Activated CD8-positive, alpha-beta memory T cell treated with anti-CD3 and anti-CD28 coated beads, Interleukin-2, amount 50 U/mL, for 1 hour (primary cell): ENCODE data around the gene EFNA5.

ENCODE experiments used
- DNase-seq: peaks from one replicate; pipeline ENCODE4 v3.0.0-alpha.2; 2020; ENCODE audit errors: extremely low read depth

The EFNA5 gene

DNA sequence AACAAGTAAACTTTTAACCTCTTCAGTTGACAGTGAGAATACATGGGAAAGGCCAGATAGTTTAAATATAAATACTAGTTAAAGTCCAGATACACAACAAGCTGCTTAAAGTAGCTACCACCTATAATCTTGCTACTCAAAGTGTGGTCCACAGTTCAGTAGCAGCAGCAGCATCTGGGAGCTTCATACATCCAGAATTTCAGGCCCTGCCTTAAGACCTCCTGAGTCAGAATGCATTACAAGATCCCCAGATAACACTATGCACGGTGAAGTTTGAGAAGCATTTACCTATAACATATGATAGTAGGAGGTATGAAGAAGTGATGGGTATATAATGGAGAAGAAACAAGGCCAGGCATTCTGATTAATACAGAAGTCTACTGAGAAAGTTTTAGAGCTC, 244.5 kb downstream of the EFNA5 start:
- no peak for DNase-seq

GRCh38 chr5:107425541-107426031, 245.2 kb downstream of the EFNA5 start:
- DNase-seq, result no peak

DNA sequence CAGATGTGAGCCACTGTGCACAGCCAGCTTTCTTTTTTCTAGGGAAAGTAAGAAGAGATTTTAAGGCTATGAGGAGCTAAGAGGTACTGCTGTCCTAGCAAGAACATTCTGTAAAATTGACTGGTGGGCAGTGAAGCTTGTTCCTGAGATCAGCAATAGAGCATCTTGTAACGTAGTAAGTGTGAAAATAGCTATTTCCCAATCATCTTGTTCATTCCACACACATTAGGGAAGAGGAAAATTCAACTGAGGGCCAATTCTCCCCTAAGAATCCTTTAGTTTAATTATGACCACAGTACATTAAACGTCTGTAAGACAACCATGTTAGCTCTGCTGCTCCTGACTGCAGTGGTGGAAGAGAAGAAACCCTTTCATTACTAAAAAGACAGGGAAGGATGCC, 246.2 kb downstream of the EFNA5 start:
- DNase-seq, result no peak

GRCh38 chr5:107422494-107422893, 248.2 kb downstream of the EFNA5 start:
- no peak for DNase-seq

DNA sequence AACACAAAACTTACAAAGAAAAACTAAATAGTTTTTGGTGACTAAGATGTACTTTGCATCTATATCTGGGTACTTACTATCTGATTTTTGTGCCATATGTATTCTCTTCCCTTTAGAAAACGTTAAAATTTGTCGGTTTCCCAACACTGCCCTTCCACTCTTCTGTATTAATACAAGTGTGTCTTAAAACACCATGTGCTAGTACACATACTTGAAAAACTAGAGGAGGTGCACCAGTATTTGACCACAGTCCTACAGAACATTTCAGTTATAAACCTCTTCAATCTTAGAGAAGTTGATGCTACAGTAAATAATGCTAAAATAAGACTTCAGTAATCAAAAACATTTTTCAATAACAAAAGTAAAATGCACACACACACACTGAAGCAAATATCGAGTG, 251.2 kb downstream of the EFNA5 start:
- no peak for DNase-seq

DNA sequence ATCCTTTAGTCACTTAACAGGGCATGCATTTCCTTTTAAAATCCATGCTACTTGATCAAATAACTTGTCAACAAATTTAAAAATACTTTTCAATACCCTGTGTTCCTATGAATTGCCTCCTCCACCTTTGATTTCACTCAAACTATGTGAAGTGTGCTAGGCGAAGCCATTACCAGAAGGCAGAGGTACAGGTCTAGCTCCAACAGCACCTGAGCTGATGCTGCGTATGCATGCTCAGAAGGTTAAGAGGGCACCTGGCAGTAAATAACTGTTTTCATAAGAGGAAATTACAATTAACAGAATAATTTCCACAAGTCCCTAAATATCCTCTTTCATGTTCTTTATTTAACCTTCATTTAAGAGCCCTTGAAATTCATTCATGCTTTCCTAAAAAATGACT, 251.8 kb downstream of the EFNA5 start:
- DNase-seq, result no peak

DNA sequence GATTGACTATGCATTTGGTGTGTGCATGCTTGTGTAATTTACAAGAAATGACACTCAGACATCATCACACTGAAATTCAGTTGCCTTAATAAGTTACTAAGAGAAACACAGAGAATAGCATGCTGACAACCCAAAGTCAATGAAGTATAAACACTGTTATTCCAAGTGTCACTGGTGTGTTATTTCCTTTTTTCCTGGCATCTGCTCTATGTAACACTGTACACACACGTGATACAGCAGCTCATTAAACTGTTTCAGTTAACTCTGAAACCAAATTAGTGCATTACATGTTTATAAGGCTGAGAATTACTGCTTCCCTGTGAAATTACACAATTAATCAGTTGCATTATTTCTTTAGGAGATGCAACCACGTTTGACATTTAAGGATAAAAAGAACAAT, 252.7 kb downstream of the EFNA5 start:
- no peak for DNase-seq

GRCh38 chr5:107415762-107416161, 255.0 kb downstream of the EFNA5 start:
- DNase-seq, result no peak

DNA sequence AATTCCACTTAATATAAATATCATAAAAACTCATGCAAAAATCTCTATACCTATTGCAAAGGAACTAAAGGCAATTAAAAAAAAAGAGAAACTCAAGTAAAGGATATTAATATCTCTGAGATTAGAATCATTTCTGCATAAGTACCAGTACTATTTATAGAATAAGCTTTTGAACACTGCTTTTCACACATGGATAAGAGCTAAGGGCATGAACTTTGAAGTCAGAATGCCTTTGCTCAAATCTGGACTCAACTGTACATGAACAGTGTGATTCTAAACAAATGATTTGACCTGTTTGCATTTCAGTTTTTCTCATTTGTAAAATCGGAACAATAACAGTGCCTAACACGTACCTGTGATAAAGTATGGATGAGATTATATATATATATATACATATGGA, 255.9 kb downstream of the EFNA5 start:
- no peak for DNase-seq

DNA sequence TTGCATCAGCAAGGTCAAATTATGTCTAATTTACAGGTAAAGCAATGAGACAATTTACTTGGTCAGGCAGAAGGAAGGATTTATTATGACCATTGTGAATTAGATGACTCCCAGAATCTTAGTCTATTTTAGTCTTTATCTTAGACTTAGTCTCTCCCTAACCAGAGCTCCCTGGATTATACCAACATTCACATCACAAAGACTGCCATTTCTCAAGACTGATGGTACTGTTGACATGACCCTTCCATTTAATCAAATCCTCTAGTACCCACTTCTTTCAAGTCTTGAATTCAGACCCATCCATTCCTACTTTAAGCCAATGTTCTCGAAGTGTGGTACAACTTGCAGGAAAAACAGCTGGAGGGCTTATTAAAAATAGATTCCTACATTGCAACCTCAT, 257.0 kb downstream of the EFNA5 start:
- DNase-seq, result no peak

DNA sequence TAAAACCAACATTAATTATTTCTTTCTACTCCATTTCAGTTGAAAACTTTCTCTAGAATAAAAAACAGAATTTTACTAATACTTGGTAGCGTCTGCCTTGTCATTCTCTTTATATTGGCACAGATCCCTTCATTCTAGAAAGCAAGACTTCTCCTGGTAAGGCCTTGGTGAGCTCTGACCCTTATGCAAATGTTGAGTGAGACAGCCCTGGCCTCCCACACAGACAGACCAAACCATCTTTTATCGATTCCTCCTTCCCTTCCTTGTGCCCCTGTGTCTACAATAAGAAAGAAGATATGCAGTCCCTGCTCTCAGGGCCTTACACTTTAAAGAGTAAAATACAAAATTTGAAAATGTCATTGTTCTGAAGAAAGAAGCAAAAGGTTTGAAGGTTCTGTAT, 262.2 kb downstream of the EFNA5 start:
- no peak for DNase-seq

DNA sequence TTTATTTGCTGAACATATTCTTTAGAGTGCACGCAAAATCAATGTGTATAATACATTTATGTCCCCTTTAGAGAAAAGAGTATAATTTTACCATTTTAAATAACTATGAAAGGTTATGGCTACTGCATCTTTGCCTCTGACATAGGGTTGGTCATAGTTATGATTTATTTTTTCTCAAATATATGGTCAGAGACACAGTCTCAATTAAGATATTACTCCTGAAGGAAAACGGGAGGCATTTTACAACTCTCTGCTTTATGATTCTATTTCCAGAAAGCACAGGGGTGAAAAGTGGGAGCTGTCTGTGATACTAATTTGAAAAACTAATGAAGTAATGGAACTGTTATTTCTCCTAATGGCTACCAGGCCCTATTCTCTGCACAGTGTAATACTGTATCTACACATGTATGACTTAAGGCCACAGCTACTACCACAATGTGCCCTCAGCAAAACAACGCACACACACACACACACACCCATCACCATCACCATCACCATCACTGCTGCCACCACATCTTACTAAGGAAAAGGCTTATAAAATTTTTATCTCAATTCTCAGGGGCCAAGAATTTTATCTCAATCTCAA, 262.9 kb downstream of the EFNA5 start:
- no peak for DNase-seq

DNA sequence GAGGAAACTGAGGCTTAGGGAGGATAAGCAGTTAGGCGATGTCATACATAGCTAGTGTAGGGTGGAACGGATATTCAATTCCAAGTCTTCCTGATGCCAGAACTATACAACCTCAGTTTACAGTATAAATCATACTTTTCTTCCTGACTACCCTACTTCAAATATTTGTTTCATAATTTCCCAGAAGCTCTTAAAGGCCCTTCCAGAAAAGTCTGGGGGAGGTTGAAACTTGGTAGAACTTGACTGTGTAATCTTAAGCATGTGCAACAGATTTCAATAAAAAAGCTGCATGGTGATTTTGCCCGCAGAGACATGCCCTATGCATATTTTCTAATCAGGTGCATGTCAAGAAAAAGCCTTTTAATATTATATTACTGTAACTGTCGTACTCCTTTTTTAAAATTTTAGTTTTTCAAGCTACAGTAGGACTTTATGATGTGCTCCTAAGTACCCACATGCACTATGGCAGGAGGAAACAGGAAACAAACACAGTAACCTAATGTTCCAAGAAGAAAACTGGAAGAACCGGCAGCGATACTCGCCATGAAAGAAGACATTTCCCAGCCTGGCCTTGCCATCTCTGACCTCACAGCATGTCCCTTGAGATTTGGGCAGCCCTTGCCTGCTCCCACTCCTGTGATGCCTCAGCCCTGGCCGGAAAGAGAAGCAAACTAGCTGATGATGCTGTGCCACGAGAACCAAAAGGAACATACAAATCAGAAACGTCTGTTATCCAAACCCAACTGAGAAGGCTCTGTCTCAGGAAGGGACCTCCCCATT, 266.0 kb downstream of the EFNA5 start:
- DNase-seq, result no peak

DNA sequence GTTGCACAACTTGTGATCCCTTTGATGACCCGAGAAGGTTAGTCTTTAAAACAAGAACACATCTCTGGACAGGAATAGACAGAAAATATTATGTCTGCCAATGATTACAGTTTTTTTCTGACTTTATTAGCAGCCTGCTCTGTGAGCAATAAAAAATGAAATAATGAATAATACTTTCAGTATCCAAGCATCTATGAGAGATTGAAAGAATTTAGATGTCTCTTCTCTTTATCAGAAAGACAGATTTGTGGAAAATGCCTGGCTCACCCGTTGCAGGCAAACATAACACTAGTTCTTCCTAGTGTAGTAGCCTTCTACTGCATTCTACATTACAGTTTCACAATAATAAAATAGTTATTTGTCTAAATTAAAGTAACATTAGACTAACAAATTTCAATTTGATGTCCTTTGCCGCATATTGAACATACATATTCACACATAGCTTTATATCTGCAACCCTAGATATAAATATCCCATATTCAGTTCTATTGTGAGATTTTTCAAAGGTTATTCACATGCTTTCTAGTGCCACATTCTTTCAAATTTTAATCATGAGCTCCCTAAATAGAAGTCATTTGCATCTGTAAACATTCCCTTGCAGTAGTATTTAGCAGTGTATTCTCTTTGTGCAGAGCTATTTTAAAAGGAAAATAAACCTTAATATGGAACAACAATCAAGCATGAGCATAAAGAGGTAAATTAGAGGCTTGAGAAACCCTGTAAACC, 267.3 kb downstream of the EFNA5 start:
- DNase-seq, result no peak

DNA sequence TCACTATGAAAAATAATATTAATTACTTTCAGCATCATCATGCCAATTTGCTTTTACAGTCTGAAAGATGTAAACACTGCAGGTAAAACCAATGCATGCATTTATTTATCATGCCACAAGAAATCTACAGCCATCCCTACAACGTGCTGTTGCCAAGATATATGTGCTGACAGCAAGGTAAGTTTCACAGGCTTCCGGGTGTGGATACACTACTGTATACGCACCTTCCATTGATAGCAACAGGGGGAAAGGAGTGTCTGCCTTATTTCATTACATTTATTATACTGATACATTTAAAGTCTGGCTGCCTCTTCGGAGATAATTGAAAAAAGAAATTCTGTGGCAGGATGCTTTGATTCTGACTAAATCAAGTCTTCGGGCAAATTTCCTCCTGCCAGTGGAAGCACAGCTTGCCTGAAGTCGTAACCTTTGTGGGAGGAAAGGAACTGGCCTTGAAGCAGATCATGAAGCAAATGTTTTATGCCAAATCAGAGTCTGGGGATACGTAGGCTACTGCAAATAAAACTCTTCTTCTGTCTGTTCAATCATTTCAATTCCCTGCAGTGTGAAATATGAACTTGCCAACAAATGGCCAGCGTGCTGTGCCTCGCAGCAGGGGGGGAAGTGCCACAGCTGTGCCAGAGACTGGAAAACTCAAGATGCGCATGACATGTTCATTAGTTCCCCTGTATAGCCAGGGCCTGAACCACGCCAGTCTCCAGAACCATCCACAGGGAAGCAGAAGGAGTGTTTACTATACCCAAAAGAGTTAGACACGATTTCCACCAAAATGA, 268.1 kb downstream of the EFNA5 start:
- no peak for DNase-seq

- DNase-seq, result no peak
These were observed 269.1 kb downstream of the EFNA5 start for GRCh38 chr5:107401470-107402122.

DNA sequence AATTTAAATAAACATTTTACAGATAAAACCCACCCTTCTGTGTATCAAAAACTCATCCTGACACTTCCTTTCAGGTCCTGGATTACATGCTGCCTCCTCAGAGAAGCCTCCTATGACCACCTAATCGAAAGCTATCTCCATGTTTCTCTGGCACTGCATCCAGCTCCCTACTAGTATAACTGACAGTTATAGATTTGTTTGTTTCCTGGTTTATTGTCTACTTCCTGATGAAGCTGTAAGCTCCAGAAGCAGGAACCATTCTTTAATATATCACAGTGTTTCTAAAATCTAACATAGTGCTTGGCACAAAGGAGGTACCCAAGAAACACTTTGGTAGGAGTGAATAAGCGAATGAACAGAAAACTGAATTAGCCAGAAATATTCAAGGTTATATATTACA, 270.4 kb downstream of the EFNA5 start:
- no peak for DNase-seq

DNA sequence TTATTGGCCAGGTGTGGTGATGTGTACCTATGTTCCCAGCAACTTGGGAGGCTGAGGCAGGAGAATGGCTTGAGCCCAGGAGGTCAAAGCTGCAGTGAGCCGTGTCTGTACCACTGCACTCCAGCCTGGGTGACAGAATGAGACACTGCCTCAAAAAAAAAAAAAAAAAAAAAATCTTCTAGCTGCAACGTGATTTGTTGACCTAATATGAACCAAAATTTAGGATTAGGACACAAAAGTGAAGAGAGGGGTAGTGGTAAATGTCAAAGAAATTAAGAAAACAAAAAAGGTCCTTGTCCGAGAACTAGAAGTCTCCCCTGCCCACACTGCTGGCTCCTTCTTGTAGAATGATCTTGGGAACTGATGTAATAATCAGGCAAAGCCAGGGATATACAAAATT, 272.0 kb downstream of the EFNA5 start:
- DNase-seq, result no peak

DNA sequence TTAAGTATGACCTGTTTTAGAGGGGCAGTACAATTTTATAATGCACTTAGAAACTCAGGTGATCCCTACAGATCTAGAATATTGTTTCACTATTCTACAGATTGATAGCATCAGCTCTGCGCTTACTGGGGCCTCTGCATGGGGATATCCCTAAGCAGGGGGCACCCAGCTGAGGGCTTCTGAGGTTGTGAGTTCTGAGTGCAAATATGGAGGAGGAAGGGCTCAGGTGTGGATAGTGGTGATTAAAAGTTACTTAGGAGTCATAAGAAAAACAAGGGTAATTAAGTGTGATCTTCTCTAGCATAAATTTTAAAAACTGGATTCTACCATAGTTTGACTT, 274.4 kb downstream of the EFNA5 start:
- no peak for DNase-seq

GRCh38 chr5:107395632-107396350, 274.9 kb downstream of the EFNA5 start:
- no peak for DNase-seq

DNA sequence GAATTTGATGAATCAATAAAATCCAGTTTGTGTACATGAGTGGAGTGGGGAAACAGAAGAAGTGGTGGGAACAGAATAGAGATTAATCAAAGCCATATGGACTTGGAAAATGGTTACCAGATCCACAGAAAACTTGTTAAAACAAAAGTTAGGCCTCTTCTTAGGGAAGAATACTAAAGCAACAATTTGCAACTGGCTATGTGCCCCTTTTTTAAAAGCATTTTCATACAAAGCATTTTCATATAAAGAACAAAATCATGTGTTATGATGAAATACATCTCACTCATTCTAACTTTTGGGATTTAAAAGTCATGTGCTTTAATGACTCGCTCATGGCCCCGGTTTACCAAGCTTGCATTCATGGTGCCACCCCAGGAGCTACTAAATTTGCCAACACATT, 276.9 kb downstream of the EFNA5 start:
- no peak for DNase-seq
